ENCODE results near the gene TMEM131L. TPM values are rescaled to one million over a fixed set of nuclear protein-coding genes. Genes with fewer than 3 reads are reported as not detected.

Gene TMEM131L
- total and polyA plus RNA-seq, 4 donors: 4.9 to 41.3 (median 12.9) TPM

DNA sequence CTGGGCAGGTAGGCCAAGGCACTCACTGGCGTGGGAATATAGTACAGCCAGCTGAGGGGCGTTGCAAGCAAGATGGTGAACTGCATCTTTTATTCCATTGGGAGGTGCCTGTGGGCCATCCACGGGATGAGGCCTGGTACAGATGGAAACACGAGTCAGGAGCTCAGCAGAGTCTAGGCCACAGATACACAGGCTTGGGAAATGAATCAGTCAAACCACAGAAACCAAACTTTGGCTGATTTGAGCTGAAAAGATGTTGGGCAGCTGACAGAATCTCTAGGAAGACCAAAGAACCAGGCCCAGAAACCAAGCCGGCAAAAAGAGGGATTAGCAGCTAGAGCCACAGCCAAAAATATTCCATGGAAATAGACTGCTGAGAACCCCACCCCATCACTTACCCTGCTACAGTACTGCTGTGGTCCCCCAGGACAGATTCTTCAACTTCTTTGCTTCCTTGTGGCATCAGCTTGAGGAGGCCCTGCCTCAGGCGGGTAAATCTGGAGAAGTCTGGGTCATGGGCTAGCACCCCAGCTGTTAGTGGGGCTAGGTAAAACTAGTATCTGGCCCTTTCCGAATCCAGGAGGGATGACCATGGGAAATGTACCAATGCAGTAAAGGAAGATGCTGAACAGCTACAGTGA lies 75.4 kb downstream of the TMEM131L start:
- Histone ChIP-seq H3K27ac (ENCODE audit: low read depth in 1 of 2, low read length in 2 of 2) (no peak overlapping the region), H3K36me3 (ENCODE audit: control insufficient read depth in 4 of 4, insufficient read depth in 3 of 4, low read depth in 1 of 4, low read length in 3 of 4) (no peaks in the 10 kb centered on the region), H3K9ac (ENCODE audit: low read depth in 1 of 2, low read length in 2 of 2) (no peak overlapping the region), H3K9me3 (ENCODE audit: control insufficient read depth in 4 of 4, low read length in 3 of 4) (no peaks in the 10 kb centered on the region), H3K4me1 (ENCODE audit: control insufficient read depth in 4 of 4, insufficient read depth in 4 of 4, low read length in 3 of 4) (peaks cover 0 to 1% (median 0%) of the 10 kb centered on the region in 4 donors), H3K27me3 (ENCODE audit: control insufficient read depth in 4 of 4, insufficient read depth in 4 of 4, low read length in 3 of 4) (no peaks in the 10 kb centered on the region), H3K4me3 (ENCODE audit: low read depth in 1 of 3, low read length in 3 of 3) (no peak overlapping the region)
- WGBS: 89% methylated on average over 7 of the region's 7 CpGs
- no peak for DNase-seq (ENCODE audit: low spot score)
- TF ChIP-seq, protein P1, sequence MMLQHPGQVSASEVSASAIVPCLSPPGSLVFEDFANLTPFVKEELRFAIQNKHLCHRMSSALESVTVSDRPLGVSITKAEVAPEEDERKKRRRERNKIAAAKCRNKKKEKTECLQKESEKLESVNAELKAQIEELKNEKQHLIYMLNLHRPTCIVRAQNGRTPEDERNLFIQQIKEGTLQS (IDR thresholded peaks at IDR 0.05): no peak
- TF ChIP-seq GABPA (IDR thresholded peaks at IDR 0.05 in 1 of 2, conservative IDR thresholded peaks at IDR 0.05 in 1 of 2): no peak
- TF ChIP-seq SP1 (IDR thresholded peaks at IDR 0.05): no peak
- TF ChIP-seq, protein P2, sequence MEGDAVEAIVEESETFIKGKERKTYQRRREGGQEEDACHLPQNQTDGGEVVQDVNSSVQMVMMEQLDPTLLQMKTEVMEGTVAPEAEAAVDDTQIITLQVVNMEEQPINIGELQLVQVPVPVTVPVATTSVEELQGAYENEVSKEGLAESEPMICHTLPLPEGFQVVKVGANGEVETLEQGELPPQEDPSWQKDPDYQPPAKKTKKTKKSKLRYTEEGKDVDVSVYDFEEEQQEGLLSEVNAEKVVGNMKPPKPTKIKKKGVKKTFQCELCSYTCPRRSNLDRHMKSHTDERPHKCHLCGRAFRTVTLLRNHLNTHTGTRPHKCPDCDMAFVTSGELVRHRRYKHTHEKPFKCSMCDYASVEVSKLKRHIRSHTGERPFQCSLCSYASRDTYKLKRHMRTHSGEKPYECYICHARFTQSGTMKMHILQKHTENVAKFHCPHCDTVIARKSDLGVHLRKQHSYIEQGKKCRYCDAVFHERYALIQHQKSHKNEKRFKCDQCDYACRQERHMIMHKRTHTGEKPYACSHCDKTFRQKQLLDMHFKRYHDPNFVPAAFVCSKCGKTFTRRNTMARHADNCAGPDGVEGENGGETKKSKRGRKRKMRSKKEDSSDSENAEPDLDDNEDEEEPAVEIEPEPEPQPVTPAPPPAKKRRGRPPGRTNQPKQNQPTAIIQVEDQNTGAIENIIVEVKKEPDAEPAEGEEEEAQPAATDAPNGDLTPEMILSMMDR (IDR thresholded peaks at IDR 0.05; ENCODE audit: low read depth, low read length, missing input control): no peak
- no peak for TF ChIP-seq YY1 (IDR thresholded peaks at IDR 0.05)
- TF ChIP-seq, protein P3, sequence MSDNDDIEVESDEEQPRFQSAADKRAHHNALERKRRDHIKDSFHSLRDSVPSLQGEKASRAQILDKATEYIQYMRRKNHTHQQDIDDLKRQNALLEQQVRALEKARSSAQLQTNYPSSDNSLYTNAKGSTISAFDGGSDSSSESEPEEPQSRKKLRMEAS (IDR thresholded peaks at IDR 0.05): no peak
- no peak for TF ChIP-seq HNF4A (conservative IDR thresholded peaks at IDR 0.05)
- no peak for TF ChIP-seq RAD21 (IDR thresholded peaks at IDR 0.05)
- TF ChIP-seq EGR1 (IDR thresholded peaks at IDR 0.05; ENCODE audit: low read depth in 2 of 2): no peak

GRCh38 chr4:153542131-153542530 lies 76.0 kb downstream of the TMEM131L start:
- no peak overlapping the region for H3K4me3 ChIP-seq (ENCODE audit: low read depth in 1 of 3, low read length in 3 of 3)
- 92% methylated on average over 6 of the region's 6 CpGs for WGBS
- no peak for TF ChIP-seq SP1 (IDR thresholded peaks at IDR 0.05)
- TF ChIP-seq, protein P4, sequence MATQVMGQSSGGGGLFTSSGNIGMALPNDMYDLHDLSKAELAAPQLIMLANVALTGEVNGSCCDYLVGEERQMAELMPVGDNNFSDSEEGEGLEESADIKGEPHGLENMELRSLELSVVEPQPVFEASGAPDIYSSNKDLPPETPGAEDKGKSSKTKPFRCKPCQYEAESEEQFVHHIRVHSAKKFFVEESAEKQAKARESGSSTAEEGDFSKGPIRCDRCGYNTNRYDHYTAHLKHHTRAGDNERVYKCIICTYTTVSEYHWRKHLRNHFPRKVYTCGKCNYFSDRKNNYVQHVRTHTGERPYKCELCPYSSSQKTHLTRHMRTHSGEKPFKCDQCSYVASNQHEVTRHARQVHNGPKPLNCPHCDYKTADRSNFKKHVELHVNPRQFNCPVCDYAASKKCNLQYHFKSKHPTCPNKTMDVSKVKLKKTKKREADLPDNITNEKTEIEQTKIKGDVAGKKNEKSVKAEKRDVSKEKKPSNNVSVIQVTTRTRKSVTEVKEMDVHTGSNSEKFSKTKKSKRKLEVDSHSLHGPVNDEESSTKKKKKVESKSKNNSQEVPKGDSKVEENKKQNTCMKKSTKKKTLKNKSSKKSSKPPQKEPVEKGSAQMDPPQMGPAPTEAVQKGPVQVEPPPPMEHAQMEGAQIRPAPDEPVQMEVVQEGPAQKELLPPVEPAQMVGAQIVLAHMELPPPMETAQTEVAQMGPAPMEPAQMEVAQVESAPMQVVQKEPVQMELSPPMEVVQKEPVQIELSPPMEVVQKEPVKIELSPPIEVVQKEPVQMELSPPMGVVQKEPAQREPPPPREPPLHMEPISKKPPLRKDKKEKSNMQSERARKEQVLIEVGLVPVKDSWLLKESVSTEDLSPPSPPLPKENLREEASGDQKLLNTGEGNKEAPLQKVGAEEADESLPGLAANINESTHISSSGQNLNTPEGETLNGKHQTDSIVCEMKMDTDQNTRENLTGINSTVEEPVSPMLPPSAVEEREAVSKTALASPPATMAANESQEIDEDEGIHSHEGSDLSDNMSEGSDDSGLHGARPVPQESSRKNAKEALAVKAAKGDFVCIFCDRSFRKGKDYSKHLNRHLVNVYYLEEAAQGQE (IDR thresholded peaks at IDR 0.05): no peak
- TF ChIP-seq HNF4A (conservative IDR thresholded peaks at IDR 0.05): no peak
- no peak for TF ChIP-seq FOXA2 (IDR thresholded peaks at IDR 0.05)
- TF ChIP-seq, protein P3 (IDR thresholded peaks at IDR 0.05): no peak
- TF ChIP-seq GABPA (IDR thresholded peaks at IDR 0.05 in 1 of 2, conservative IDR thresholded peaks at IDR 0.05 in 1 of 2): no peak
- TF ChIP-seq FOXA1 (IDR thresholded peaks at IDR 0.05): no peak
- TF ChIP-seq, protein P5, sequence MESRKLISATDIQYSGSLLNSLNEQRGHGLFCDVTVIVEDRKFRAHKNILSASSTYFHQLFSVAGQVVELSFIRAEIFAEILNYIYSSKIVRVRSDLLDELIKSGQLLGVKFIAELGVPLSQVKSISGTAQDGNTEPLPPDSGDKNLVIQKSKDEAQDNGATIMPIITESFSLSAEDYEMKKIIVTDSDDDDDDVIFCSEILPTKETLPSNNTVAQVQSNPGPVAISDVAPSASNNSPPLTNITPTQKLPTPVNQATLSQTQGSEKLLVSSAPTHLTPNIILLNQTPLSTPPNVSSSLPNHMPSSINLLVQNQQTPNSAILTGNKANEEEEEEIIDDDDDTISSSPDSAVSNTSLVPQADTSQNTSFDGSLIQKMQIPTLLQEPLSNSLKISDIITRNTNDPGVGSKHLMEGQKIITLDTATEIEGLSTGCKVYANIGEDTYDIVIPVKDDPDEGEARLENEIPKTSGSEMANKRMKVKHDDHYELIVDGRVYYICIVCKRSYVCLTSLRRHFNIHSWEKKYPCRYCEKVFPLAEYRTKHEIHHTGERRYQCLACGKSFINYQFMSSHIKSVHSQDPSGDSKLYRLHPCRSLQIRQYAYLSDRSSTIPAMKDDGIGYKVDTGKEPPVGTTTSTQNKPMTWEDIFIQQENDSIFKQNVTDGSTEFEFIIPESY (IDR thresholded peaks at IDR 0.05): no peak
- no peak for TF ChIP-seq NR2F2 (IDR thresholded peaks at IDR 0.05)
- TF ChIP-seq JUND (IDR thresholded peaks at IDR 0.05): no peak
- no peak for TF ChIP-seq TAF1 (conservative IDR thresholded peaks at IDR 0.05)
- TF ChIP-seq, protein P2 (IDR thresholded peaks at IDR 0.05; ENCODE audit: low read depth, low read length, missing input control): no peak
- TF ChIP-seq, protein P1 (IDR thresholded peaks at IDR 0.05): no peak
- no peak for TF ChIP-seq EGR1 (IDR thresholded peaks at IDR 0.05; ENCODE audit: low read depth in 2 of 2)
- no peak for TF ChIP-seq YY1 (IDR thresholded peaks at IDR 0.05)
- TF ChIP-seq RXRA (IDR thresholded peaks at IDR 0.05): no peak
- no peak for TF ChIP-seq HNF4G (IDR thresholded peaks at IDR 0.05)
- no peak overlapping the region for H3K9ac ChIP-seq (ENCODE audit: low read depth in 1 of 2, low read length in 2 of 2)
- no peak for DNase-seq (ENCODE audit: low spot score)
- peaks cover 0 to 1% (median 0%) of the 10 kb centered on the region in 4 donors for H3K4me1 ChIP-seq (ENCODE audit: control insufficient read depth in 4 of 4, insufficient read depth in 4 of 4, low read length in 3 of 4)
- H3K27me3 ChIP-seq (ENCODE audit: control insufficient read depth in 4 of 4, insufficient read depth in 4 of 4, low read length in 3 of 4): no peaks in the 10 kb centered on the region
- H3K9me3 ChIP-seq (ENCODE audit: control insufficient read depth in 4 of 4, low read length in 3 of 4): no peaks in the 10 kb centered on the region
- H3K36me3 ChIP-seq (ENCODE audit: control insufficient read depth in 4 of 4, insufficient read depth in 3 of 4, low read depth in 1 of 4, low read length in 3 of 4): no peaks in the 10 kb centered on the region
- no peak overlapping the region for H3K27ac ChIP-seq (ENCODE audit: low read depth in 1 of 2, low read length in 2 of 2)
